Activated T-helper 1 cell treated with Interleukin-2 at 50 U/mL for 16 hours (primary cell): ENCODE measurements around the gene DYNLT1.
"Not testable (repeated sequence)": the region's sequence is repeated elsewhere in the genome, so short reads cannot be mapped to it uniquely, and the experiment has no call there.

Experiments
- DNase-seq: peaks from one replicate; pipeline ENCODE4 v3.0.0-alpha.2; 2020; ENCODE audit warnings: low read depth

Gene DYNLT1

DNA sequence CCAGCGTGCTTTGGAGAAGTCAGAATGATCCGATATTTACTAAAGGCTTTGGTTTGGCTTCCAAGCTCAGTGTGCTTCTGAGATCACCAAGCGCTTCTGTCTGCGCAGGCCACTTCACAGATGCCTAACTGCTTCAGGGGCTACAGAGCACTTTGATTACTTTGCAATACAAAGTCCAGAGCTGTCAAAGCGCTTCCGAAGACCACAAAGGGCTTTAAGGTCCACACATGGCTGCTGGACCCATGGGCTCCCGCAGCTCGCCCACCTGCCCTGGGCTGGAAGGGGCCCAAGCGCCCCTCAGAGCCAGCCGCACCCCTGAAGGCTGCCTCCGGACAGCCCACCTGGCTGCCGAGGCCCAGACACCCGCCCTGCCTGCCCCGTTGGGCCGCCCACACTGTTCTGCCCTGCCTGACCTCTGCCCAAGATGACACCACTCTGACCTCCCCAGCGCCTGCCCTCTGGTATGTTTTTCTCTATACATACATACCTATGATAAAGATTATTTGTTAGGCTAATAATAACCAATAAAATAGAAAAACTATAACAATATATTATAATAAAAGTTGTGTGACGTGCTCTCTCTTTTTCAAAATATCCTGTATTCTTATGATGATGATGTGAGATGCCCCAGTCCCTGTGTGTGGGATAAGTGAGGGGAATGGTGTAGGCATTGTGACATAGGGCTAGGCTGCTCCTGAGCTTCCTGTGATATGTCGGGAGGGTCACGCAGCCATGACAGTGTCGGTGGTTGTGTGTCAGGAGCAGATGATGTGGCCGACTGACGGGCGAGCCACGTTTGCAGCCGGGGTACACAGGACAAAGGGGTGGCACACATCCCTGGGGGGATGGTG lies 22.6 kb downstream of the DYNLT1 start:
- DNase-seq = no peak

DNA sequence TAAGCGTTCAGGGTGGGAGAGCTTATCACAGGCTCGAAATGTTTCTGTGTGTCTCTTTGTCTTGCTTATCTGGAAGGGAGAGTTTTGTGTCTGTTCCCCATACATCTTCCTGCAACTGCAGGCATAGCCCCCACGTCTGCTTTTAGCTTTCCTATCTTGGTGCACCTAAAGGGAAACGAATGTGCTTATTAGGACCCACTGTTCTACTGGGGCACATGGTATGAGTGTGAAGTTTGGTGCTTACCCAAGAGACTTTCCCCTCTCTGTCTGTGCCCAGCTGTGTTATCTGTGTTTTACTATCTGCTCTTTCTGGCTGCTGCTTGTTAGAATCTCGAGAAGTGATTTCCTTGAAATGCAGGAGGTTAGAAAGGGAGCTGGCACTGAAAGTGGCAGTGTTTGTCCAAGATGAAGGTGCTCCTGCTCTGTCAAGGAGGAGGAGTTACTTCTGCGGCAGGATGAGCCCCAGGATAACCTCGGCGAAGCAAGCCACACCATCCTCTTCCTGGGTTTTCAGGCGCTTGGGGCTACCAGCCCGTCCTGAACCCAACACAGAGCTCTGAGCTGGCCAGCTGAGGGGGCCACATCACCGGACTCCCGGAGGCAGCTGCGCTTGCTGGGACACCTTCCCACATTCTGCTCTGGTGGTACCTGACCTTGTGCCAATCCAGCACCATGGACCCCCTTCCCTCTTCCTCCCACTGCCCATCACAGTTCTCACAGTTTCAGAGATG lies 23.4 kb downstream of the DYNLT1 start:
- DNase-seq = no peak

GRCh38 chr6:158619922-158620801 lies 24.4 kb downstream of the DYNLT1 start:
- no peak for DNase-seq

GRCh38 chr6:158618289-158618688 lies 26.3 kb downstream of the DYNLT1 start:
- not testable (repeated sequence) for DNase-seq

GRCh38 chr6:158614606-158615005 lies 29.9 kb downstream of the DYNLT1 start:
- DNase-seq = not testable (repeated sequence)

- DNase-seq = no peak
Measured at GRCh38 chr6:158611541-158612370, 32.8 kb downstream of the DYNLT1 start.

GRCh38 chr6:158611039-158611438 lies 33.5 kb downstream of the DYNLT1 start:
- DNase-seq = no peak

- DNase-seq = no peak
Measured at GRCh38 chr6:158610319-158610968, 34.1 kb downstream of the DYNLT1 start.

DNA sequence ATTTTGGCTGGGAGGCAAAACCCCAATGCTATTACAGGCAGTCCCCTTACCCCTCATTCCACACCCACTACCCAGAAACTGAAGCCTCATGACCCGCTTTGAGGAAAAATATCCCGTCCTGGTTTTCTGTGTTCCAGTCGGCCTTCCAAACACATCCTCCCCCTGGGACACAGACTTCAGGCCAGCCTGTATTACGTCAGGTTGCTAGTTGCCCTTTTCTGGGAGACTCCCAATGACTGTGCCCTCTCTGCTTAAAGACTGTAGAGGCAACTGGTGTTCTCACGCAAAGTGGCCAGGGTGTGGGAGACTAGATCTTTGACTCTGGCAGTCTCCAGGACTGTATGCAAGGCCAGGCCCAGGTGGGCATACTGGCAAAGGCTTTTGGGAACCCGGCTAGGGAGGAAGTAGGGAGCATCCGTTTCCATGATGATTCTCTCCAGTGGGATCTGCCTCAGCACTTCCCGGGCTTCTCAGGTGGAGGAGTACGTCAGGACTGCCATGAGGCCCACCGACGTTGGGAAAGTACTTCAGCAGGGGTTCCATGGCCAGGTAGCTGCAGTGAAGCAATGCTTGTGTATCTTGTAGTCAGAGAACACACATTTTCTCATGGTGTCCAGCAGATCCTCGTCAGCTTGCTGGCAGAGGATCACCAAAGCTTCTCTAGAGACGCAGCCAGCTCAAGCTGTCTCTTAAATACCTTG lies 34.9 kb downstream of the DYNLT1 start:
- no peak for DNase-seq

DNA sequence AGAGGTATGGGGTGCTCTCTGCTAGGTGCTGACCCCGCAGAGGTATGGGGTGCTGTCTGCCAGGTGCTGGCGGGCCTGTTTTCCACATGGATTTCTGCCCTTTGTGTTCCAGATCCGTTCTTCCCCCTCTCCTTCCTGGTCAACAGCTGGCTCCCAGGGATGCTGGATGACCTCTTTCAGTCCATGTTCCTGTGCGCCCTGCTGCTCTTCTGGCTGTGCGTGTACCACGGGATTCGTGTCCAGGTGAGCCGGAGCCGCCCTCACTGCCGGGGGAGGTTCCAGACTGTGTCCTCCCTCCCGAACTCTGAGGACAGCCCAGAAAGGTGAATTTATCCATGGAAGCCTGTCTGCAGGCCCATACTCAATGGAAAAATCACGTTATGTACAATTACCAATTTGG lies 36.3 kb downstream of the DYNLT1 start:
- no peak for DNase-seq

DNA sequence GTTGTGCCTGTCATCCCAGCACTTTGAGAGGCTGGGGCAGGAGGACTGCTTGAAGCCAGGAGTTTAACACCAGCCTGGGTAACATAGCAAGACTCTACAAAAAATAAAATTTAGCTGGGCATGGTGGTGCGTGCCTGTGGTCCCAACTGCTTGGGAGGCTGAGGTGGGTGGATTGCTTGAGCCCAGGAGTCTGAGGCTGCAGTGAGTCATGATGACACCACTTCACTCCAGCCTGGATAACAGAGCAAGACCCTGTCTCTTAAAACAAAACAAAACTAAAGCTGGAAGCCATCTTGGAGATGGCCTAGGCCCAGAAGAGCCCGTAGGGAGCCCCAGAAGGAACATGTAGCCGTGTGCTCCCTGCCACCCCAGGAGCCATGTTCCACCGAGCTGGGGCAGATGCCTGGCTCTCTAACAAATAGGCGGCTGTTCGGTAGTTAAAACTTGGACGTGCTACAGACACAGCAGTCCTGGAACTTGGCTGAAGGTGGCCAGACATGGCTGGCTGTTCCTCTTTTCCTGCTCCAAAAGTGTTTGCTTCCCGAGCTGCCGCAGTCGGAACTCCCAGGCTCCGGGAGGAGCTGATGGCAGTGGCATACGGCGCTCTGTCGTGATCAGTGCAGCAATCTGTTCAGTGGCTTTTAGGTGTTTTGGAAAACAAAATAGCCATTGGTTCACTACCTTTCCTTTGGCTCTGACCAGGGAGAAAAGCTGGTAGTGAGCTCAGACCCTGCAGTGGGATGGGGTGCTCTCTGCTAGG lies 37.0 kb downstream of the DYNLT1 start:
- DNase-seq = no peak

GRCh38 chr6:158606935-158607334 lies 37.6 kb downstream of the DYNLT1 start:
- no peak for DNase-seq

GRCh38 chr6:158606011-158606410 lies 38.5 kb downstream of the DYNLT1 start:
- DNase-seq = not testable (repeated sequence)

- DNase-seq = peak; percentile 14
Measured at GRCh38 chr6:158605266-158605878, 39.2 kb downstream of the DYNLT1 start.

- no peak for DNase-seq
Measured at GRCh38 chr6:158604048-158604406, 40.5 kb downstream of the DYNLT1 start.

GRCh38 chr6:158603261-158604047 lies 41.1 kb downstream of the DYNLT1 start:
- no peak for DNase-seq

GRCh38 chr6:158599635-158600034 lies 44.9 kb downstream of the DYNLT1 start:
- DNase-seq = no peak

GRCh38 chr6:158597565-158597964 lies 47.0 kb downstream of the DYNLT1 start:
- DNase-seq = no peak
